Stimulated activated CD4-positive, alpha-beta T cell treated with anti-CD3 and anti-CD28 coated beads, TNF-alpha, amount 100 ng/mL, for 1 hour (primary cell): ENCODE measurements around the gene RHOD.

Source experiments
- DNase-seq, 3 donors: peaks; one replicate each; pipeline ENCODE4 v3.0.0-alpha.2; 2020; ENCODE audit warnings: low read depth in 3 of 3, low spot score in 1 of 3

The RHOD gene

DNA sequence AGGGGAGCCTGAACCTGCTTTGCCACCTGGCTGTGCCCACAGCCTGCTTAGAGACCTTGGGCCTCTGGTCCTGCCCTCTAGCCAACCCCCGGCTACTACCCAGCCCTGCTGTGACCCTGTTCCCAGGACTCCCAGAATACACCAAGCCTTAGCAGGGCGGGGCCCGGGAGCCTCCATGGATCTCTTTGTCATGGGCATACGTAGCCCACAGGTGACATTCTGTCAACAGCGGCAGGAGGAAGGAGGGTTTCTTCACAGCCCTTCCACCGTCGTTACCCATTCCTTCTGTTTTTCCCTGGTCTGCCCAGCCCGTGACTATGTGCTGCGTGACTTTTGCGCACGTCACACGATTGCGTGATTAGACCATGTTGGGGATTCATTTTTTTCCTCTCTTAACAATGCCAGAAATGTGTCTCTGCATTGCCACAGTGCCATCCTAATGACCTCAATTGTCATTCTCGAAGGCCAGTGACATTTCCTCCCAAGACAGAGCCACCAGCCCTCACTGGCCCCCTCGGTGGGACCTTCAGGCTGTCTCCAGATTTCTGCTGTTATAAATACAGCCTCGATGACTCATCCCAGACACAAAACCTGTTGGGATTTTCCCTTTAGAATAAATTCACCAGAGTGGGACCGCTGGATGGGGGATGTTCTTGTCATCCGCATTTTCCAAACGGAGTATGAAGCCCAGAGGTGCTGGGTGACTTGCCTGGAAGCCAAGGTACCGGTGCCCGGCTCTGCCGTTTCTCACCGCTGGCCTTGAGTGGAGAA lies 24.7 kb upstream of the RHOD start:
- DNase-seq: no peak

DNA sequence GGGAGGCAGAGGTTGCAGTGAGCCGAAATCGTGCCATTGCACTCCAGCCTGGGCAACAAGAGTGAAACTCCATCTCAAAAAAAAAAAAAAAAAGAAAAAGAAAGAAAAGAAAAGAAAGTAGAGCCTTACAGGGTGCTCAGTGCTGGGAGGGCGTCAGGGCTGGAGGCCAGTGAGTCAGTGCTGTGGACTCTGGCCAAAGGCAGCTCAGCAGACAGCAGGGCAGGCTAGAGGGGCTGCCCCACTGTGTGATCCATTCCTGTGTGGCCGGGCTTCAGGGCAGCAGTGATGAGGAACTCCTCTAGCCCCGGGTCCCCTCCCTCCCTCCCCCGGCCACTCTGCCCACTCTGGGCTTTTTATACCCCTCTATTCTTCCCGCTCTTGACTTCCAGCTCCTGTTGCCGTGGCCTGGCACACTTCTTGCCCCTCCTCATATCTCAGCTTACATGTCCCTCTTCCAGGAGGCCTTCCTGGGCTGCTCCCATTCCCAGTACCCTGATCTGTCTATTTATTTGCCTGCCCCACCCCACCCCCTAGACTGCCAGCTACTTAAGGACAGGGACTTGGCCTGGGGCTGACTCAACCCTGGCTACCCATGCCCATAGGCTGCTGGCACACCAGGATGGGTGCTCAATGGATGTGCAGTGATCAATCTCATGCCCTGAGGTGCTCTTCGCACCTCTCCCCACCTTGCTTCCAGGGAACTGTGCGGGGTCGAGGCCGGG lies 23.7 kb upstream of the RHOD start:
- no peak for DNase-seq

DNA sequence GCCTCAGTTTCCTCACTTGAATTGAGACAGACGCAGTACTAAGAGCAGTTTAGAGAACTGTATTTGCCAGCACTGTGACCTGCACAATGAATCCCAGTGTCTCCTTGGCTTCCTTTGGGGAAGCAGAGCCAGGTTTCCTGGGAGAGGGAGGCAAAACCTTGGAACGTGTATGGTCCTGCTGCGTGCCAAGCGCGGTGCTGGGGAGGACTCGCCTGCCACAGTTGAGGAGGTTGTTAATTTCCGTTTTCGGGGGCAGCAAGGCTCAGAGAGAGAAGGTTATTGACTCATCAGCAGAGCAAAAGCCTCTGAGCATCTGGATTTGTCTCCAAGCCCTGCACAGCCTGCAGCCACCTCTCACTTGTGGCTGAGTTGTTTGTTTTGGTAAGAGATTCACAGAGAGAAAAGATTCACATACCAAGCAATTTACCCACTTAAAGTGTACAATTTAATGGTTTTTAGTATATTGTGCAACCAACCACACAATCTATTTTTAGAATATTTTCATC lies 22.9 kb upstream of the RHOD start:
- DNase-seq: no peak

DNA sequence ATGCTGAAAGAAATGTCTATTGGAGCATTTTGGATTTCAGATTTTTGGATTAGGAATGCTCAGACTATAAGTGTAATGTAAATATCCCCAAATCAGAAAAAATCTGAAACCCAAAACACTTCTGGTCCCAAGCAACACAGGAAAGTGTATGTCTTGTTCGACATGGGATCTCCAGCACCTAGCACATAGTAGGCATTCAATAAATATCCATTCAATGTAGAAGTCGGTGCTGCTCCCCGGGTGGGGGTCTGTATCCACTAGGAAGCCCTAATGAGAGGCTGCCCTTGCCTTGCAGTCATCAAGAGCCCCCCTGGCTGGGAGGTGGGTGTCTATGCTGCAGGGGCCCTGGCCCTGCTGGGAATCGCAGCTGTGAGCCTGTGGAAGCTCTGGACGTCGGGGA lies 22.3 kb upstream of the RHOD start:
- DNase-seq: no peak

DNA sequence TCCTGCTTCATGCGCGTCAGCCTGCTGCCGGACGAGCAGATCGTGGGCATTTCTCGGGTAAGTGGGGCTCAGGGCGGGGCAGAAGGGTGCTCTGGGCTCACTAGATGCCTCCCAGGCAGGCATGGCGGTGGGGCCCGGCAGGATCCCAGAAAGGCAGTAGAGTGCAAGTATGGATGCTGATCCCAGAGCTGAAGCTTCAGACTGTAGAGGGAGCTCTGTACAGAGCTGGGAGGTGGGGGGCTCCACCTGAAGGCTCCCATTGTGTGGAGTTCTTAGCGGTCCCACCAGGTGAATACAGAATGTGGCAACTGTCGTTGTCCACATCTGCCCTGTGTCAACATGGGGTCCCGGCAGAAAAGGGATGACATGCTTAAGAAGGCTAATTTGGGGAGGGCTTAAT lies 16.5 kb upstream of the RHOD start:
- DNase-seq: no peak

DNA sequence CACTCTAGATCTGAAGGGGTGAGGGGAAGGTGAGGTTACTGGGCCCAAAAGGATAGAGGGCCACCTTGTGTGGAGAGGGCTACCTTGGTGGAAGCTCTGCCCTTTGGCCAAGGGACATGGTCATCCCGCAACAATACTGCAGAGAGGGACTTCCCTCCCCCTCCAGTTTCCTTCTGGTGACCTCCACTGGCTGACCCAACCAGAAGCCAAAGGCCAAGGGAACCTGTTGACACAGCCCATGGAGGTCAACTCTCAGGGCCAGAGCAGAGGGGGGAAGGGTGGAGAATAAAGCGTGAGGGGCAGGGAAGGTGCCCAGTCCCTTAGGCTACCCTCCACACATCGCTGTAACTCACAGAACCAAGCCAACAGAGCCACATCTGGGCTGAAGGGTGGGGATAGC lies 15.0 kb upstream of the RHOD start:
- DNase-seq: no peak

DNA sequence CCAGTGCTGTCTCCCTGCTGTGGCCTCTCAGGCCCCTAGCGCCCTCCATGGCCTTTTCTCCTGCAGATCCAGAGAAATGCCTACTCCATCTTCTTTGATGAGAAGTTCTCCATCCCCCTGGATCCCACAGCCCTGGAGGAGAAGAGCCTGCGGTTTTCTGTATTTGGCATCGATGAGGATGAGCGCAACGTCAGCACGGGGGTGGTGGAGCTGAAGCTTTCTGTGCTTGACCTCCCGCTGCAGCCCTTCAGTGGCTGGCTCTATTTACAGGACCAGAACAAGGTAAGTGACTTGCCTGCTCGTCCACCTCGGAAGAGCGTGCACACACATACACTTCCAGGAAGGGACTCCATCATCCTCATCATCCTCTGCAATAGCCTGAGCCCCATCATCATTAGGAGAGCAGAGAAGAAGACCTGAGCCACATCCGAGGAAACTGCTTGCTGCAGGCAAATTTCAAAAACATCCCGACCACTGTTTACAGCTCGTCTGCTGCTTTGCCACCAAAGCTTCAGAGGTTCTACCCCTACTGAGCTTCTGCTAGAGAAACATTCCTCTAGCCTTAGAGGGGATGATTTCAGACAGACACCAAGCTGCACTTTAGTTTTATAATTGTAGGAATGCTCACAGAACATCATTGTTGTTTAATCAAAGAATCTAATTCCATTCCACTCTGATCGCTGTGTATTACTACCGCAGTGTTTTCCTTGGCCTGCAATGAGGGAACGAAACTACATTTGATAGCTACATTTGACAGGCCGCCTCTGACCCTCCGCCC lies 12.9 kb upstream of the RHOD start:
- DNase-seq: no peak

DNA sequence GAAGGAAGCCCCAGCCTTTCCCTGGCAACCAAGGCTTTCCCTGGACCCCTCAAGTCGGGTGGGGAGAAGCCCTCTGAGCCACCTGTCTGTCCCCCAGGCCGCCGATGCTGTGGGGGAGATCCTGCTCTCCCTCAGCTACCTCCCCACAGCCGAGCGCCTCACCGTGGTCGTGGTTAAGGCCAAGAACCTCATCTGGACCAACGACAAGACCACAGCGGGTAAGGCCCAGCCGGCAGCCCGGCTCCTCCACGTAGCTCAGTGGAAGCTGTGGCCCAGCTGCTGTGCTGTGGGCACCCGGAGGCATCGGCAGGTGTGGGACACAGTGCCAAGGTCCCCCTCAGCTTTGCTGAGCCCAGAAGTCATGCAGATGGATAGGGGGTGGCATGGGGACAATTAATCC lies 12.2 kb upstream of the RHOD start:
- no peak for DNase-seq

DNA sequence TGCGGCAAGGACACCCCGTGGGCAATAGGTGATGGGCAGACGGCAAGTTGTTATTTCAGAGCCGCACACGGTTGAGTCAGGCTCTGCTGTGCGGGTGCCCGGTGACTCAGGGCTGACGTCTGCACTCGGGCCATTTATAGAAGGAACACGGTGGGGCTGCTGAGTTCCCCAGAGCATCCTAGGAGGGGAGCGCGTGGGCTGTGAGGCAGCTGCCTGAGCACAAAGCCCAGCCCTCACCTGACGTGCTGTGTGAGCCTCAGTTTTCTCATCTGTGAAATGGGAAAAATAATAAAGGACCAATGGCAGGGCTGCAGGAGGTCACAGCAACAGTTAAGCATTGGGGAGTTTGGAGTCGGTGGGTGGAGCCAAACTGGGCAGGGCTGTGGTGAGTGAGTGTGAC lies 11.3 kb upstream of the RHOD start:
- DNase-seq: no peak

DNA sequence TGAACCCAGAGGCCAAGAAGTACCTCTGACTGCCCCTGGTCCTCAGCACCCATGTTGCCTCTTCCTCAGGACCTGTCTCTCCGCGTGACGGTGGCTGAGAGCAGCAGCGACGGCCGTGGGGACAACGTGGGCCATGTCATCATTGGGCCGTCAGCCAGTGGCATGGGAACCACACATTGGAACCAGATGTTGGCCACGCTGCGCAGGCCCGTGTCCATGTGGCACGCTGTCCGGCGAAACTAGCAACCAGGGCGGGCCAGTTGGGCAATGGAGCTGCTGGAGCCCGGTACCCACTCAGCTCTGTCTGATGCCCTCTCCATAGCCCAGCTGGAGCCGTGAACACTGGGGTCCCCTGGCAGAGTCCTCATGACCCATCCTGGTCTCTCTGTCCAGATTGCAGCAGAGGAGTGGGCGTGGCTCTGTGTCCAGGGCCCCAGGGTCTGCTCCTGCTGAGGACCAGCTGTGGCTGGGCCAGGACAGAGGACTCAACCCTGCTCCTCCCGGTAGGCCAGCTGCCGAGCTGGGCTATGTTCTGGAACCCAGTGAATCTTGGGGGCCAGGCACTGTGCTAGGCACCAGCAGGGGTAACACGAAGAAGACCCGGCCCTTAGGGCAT lies 8.0 kb upstream of the RHOD start:
- DNase-seq: no peak

DNA sequence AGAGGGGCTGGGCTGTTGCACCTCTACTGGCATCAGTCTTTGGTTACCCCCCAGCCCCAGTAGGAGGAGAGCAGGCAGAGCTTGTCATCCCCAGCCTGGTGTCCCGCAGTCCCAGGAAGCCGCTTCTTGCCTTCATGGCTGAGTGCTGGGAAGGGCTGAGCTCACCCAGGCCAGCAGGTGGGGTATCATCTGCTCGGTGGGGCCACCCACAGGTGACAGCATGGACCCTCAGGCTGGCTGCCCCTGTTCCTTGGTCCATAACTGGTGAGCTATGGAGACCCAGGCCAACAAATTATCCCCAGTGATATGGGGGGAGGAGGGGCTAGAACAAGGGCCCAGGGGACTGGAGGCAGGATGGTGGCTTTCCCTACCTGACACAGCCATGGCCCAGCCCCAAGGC lies 6.5 kb upstream of the RHOD start:
- DNase-seq: no peak

DNA sequence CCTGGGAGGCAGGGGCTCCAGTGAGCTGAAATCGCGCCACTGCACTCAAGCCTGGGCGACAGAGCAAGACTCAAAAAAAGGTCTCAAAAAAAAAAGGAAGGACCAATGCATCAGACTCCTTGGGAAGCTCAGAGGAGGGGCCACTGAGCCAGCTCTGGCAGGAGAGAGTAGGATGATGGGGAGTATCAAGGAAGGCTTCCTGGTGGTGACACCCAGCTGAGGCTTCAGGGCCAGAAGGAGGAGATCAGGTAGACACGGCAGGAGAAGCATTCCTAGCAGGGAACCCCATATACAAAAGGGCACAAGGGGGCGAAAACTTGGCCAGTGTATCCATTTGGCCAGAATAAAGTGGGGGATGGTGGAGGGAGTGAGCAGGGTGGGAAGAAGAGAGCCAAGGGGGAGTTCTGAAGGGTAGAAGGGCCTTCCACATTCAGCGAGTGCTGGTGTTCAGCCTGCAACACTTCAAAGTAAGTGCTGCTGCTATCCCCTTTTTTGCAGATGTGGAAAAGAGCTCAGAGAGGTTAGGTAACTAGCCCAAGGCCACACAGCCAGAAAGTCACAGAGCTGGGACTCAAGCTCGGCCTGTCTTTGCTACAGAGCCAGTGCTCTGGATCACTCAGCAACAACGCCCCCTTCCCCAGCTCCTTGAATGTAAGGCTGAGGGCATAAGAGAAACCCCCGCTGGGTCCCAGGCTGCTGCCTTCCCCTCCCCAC lies 5.3 kb upstream of the RHOD start:
- DNase-seq: no peak

DNA sequence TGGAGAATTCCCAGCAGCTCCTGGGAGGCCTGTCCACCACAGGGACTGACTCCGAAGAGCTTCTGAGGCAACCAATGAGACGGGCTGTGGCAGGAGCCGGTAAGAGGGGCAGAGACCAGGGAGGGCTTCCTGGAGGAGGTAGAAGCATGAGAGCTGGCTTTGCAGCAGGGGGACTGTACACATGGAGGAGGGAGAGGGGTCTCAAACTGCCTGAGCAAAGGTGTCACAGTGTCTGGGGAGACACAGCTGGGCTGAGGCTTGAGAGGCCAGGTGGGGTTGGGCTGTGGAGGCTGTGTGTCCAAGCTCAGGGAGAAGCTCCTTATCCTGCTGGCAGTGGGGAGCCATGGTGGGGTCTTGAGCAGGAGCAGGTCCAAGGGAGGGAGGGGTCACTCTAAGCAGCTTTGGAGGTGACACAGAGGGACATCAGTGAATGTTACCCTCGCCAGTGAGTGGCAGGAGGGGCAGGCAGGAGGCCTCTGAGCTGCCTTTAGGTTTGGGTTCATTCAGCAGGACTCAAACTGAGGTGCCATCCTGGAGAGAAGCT lies 4.6 kb upstream of the RHOD start:
- no peak for DNase-seq

DNA sequence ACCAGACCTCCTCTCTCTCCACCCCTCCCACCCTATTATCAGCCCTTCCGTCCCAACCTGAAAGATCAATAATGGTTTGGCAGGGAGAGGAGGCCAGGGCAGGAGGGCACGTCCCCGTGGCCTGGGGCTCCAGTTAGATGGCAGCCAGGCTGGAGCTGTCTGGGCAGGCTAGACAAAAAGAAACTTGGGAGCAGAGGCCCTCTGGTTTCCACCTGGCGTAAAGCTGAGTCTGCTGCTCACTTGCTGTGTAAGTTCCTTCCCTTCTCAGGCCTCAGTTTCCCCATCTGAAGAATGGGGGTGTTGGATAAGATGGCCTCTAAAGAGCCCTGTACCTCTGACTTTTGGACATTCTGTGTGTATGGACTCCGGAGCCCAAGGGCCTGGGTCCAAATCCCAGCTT lies 3.8 kb upstream of the RHOD start:
- no peak for DNase-seq

DNA sequence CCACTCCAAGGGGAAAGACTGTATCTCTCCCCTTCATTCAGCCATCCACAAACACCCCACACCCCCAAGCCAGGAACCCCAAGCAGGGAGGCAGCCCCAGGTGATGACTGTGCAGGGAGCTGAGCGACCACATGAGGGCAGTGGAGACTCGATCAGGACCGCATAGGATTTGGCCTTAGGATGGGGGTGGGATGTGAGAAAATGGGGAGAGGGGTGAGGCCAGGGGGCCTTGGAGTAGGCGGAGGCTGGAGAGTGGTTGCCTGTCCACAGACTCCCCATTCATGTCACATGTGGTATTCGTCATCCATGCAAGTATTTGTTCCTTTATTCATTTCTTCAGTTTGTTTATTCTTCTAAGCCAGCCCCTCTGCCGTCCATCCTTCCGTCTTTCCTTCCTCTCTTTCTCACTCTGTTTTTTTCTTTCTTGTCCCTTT lies 2.7 kb upstream of the RHOD start:
- DNase-seq: peak in 1 of 3 donors; percentile 21

DNA sequence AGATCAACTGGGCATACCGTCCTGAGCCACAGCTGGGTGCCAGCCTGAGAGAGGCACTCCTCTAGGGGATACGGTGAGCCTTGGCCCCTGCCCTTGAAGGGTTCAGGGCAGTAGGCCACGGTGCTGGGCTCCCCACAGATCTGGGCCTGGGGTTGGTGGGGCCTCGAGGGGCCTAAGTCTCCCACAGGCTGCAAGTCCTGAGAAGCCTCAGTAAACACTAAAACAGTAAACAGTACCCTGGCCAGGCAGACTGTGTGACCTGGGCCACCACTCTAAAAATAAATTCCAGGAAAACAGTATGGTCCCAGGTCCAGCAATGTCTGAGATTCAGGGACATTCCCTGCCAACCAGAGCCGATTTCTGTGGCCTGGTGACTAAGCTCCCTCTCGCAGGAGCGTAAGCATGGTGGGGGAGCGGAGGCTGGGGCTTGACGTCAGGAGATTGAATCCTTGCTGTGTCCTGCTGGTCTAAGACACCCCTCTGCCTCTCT lies 2.3 kb upstream of the RHOD start:
- no peak for DNase-seq

DNA sequence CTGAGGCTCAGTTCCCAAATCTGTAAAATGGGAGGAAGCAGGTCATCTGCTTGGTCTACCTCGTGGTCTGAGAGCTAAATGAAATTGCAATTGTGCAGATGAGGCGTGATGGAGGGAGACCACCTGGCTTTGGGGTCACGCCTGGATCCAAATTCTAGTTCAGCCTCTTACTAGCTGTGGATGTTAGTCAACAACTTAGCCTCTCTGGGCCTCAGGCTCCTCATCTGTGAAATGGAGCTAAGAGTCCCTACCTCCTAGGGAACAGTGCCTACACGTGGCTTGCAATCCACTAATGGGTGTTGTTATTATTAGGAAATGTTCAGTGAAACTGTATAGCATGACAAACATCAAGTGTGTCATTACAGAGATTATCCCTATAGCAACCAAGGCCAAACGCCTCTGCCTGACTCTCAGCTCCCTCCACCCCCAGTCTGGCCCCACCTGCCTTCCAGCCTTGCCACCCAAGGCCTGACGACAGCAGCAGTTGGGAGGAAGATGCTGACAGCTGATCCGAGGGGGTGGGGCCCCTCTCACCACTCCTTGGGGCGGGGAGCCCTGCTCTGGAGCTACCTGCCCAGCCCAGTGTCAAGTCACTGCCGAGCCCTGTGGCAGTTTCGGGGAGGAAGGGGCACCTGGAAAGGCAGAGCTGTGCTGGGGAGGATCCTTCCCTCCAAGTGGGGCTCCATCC lies 1.7 kb upstream of the RHOD start:
- no peak for DNase-seq

DNA sequence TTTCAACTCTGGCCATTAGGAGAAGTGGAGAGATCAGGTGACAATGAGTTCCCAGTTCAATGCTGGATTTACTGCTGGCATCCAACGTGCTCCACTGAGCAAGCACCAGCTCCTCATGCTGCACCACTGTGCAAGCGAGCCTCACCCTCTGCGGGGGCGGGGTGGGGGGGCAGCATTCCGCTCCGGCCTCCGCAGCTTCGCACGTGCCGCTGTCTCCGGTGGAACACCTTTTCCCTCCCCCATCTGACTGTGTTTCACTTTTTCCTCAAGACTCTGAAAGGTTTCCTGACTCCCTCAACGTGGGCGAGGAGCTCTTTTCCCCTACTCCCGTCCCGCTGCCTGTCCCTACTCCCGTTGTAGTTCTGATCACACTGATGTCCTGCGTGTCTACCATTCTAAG lies 835 bp upstream of the RHOD start:
- DNase-seq: no peak

DNA sequence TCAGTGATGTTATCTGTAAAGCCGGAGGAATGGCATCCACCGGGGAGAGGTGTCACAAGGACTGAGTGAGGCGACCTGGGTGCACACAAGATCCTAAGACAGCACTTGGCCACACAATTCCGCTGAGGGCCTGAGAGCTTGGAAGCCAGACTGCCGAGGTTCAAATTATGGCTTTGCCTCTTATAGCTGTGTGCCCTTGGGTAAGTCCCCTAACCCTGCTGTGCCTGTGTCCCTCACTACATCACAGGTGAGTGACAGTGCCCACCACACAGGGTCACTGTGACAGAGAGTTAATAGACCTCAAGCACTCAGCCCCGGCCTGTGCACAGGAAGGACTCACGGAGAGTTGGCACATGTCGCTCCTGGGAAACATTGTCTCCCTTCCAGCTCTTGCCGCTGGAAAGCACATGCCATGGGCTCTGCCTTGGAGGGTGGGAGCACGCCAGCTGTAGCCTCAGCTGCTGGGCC lies 592 bp downstream of the RHOD start:
- no peak for DNase-seq

DNA sequence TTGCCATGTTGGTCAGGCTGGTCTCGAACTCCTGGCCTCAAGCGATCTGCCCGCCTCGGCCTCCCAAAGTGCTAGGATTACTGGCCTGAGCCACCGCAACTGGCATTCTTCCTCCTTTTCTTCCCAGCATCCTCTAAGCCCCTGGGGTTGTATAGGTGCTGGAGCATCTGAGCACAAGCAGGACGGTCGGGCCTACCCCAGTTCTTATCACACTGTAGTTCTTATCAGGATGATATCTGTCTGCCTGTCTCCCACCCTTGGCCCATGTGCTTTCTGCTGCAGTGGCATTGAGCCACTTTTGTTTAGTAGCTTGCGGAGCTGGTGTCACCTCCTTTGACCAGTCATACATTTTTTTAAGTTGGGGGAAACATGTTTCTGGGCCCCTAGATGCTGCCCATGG lies 1.9 kb downstream of the RHOD start:
- no peak for DNase-seq
